Colonic mucosa (tissue), 4 donors: ENCODE data around the gene ZNF567. TPM values are rescaled to one million over a fixed set of nuclear protein-coding genes. Genes with fewer than 3 reads are reported as not detected.
A peak's percentile ranks its signal among the peaks of the same experiment; 100 is the strongest.

Source experiments
- DNase-seq: peaks from one replicate; pipeline ENCODE4 v3.0.0-alpha.2; 2020
- H3K27ac ChIP-seq: fragments of 200-600 bp; one replicate; pipeline ENCODE4 v1.8.0; 2021
- H3K27me3 ChIP-seq: fragments of 200-600 bp; one replicate; pipeline ENCODE4 v1.8.0; 2021
- H3K36me3 ChIP-seq: fragments of 200-600 bp; one replicate; pipeline ENCODE4 v1.8.0; 2021
- H3K4me1 ChIP-seq: fragments of 200-600 bp; one replicate; pipeline ENCODE4 v1.8.0; 2021; ENCODE audit warnings: mild to moderate bottlenecking
- H3K4me3 ChIP-seq: fragments of 200-600 bp; one replicate; pipeline ENCODE4 v1.8.0; 2021
- H3K9ac ChIP-seq, 2 donors: one replicate each; pipeline ENCODE4 v1.7.0; 2013; ENCODE audit warnings: control low read depth in 2 of 2, low read depth in 2 of 2, low read length in 2 of 2
- H3K9me3 ChIP-seq: fragments of 200-600 bp; one replicate; pipeline ENCODE4 v1.8.0; 2021
- intact Hi-C: fragments of 100-400 bp; cut with DNase I; formaldehyde crosslinking; loops from one replicate; pipeline ENCODE4 v1.14.1; 2022
- total RNA-seq, 2 donors: library from RNA; stranded (reverse); fragmentation: NEBNext Ultra II Directional in 1 of 2; extraction: Animal tissue kit (Norgen Biotek cat#: 25700) in 1 of 2; gene quantifications; one replicate each; pipeline ENCODE4 v1.2.1, GENCODE V29; 2021
- TF ChIP-seq, protein P1 (sequence below): fragments of 200-600 bp; IDR thresholded peaks from one replicate; pipeline ENCODE4 v1.8.0; 2022; ENCODE audit warnings: antibody characterized with exemption, mild to moderate bottlenecking
- donor health status: healthy.
- donor health status: DM: no; HTN: no; CAD: no.
- donor health status: DM: no; HTN: no; CAD: no.

ZNF567 gene
- total RNA-seq = 1 to 10 TPM; 2.7 to 4.6 TPM

DNA sequence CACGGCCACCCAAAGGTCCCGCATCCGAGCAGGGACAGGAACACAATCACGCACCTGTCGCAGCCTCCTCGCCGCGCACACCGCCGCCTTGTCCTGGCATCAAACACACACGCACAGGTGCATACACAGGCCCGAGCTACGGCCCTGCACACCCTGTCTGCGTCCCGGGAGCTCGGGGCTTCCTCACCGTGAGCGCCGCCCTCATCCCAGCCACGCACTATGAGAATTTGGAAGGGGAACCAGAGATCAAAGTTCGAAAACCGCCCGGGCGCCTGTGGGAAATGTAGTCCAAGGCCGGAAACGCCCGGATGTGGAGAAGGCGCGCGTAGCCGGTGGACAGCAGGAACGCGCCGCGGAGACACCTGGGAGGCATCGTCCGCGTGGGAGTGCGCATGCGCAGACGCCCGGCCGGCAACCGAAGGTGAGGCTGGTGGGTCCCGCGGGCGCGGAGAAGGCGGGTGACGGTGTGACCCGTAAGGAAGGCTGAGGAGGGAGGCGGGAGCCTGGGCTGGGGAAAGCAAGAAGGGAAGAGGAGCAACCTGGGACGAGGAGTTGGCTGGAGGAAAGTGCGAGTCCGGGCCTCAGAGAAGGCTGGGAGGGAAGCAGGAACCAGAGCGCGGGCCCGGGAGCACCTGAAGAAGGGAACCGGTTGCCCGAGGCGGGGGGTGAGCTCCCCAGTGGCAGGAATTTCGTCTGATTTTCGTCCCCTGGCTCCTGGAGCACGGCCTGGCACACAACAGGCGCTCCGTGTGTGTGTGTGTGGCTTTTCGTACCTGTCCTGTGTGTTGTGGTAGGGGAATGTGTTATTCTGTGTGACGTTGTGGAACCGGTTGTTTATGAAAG, at the start of gene ZNF567:
Gene ZNF567 (plus strand): TSS at position 399 of the 843 bp plus-strand sequence. CDS start 7,256 bp downstream, outside the sequence.
- intact Hi-C loops = loop anchor here (5.0 kb wide), 1 partner anchor 165 kb away; the partner anchor contains the start of gene ZNF345
- peak; percentile 99 for DNase-seq
- H3K9me3 ChIP-seq = no peaks in the 10 kb centered on the region
- peak within 1 kb of the TSS; percentile 41 for H3K27ac ChIP-seq
- peak within 1 kb of the TSS; percentile 95 for H3K4me3 ChIP-seq
- no peaks in the 10 kb centered on the region for H3K27me3 ChIP-seq
- TF ChIP-seq, protein P1, sequence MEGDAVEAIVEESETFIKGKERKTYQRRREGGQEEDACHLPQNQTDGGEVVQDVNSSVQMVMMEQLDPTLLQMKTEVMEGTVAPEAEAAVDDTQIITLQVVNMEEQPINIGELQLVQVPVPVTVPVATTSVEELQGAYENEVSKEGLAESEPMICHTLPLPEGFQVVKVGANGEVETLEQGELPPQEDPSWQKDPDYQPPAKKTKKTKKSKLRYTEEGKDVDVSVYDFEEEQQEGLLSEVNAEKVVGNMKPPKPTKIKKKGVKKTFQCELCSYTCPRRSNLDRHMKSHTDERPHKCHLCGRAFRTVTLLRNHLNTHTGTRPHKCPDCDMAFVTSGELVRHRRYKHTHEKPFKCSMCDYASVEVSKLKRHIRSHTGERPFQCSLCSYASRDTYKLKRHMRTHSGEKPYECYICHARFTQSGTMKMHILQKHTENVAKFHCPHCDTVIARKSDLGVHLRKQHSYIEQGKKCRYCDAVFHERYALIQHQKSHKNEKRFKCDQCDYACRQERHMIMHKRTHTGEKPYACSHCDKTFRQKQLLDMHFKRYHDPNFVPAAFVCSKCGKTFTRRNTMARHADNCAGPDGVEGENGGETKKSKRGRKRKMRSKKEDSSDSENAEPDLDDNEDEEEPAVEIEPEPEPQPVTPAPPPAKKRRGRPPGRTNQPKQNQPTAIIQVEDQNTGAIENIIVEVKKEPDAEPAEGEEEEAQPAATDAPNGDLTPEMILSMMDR = no peak
- H3K4me1 ChIP-seq = peaks cover 4% of the 10 kb centered on the region
- peak within 1 kb of the TSS; percentile 81 to 85 for H3K9ac ChIP-seq
- no peaks in the 10 kb centered on the region for H3K36me3 ChIP-seq

DNA sequence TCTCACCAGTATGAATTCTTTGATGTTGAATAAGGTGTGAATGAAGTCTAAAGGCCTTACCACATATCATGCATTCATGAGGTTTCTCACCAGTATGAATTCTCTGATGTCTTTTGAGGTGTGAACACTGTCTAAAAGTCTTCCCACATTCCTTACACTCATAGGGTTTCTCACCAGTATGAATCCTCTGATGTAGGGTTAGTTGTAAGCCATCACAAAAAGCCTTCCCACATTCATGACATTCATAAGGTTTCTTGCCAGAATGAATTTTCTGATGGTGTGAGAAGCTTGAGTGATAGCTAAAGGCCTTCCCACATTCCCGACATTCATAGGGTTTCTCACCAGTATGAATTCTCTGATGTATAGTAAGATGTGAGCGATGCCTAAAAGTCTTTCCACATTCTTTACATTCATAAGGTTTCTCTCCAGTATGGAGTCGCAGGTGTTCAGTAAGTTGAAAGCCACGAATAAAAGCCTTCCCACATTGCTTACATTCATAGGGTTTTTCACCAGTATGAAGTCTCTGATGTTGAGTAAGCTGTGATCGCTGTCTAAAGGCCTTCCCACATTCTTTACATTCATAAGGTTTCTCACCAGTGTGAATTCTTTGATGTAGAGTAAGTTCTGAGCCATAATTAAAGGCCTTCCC, 48.4 kb upstream of the ZNF567 start:
- TF ChIP-seq, protein P1 = no peak
- Histone ChIP-seq H3K27me3 (no peaks in the 10 kb centered on the region), H3K9ac (no peak overlapping the region), H3K4me3 (no peak overlapping the region), H3K9me3 (peaks cover 36% of the 10 kb centered on the region), H3K27ac (no peak overlapping the region), H3K36me3 (peaks cover 10% of the 10 kb centered on the region), H3K4me1 (no peaks in the 10 kb centered on the region)
- DNase-seq = no peak
- intact Hi-C loops = no loop called here

DNA sequence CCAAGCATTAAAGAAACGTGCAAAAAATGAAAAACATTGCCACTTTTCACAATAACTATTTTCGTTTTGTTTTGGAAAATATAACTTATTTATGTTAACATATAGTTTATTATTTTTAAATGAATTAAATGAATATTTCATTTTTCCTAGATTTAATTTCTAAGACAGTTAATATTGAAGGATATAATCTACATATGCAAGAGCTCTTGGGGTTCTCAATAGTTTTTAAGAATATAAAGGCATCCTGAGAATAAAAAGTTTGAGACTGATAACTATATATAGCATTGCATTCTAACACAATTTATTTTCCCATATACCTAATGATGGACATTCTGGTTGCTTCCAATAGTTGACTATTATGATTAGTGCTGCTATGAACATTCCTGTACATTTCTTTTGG, 40.7 kb upstream of the ZNF567 start:
- no peaks in the 10 kb centered on the region for H3K4me1 ChIP-seq
- intact Hi-C loops = no loop called here
- H3K27ac ChIP-seq = no peak overlapping the region
- no peaks in the 10 kb centered on the region for H3K36me3 ChIP-seq
- no peak for DNase-seq
- no peak overlapping the region for H3K4me3 ChIP-seq
- TF ChIP-seq, protein P1 = no peak
- H3K9me3 ChIP-seq = peaks cover 13% of the 10 kb centered on the region
- no peak overlapping the region for H3K9ac ChIP-seq
- H3K27me3 ChIP-seq = no peaks in the 10 kb centered on the region

DNA sequence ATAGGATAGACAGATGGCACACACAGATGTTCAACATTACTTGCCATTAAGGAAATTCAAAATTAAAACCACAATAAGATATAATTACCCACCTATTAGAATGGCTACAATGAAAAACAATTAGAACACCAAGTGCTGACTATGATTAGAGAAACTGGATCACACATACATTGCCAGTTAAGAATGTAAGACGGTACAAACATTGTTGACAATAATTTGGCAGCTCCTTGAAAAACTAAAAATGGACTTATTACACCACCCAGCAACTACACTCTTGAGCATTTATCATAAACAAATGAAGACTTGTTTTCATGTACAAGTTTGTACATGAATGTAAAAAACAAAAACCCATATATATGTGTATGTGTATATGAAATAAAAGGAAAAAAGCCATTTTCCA, 34.5 kb upstream of the ZNF567 start:
- intact Hi-C loops = no loop called here
- Histone ChIP-seq H3K4me3 (no peak overlapping the region), H3K27me3 (no peaks in the 10 kb centered on the region), H3K4me1 (no peaks in the 10 kb centered on the region), H3K9ac (no peak overlapping the region), H3K9me3 (peaks cover 6% of the 10 kb centered on the region), H3K36me3 (peaks cover 12% of the 10 kb centered on the region), H3K27ac (no peak overlapping the region)
- DNase-seq = no peak
- TF ChIP-seq, protein P1 = no peak

- TF ChIP-seq, protein P1 = no peak
- Histone ChIP-seq H3K9ac (no peak overlapping the region), H3K4me1 (no peaks in the 10 kb centered on the region), H3K27ac (no peak overlapping the region), H3K4me3 (peak overlapping the region; percentile 67), H3K27me3 (no peaks in the 10 kb centered on the region), H3K36me3 (no peaks in the 10 kb centered on the region), H3K9me3 (no peaks in the 10 kb centered on the region)
- no peak for DNase-seq
- intact Hi-C loops = loop anchor here (5.0 kb wide), 1 partner anchor 94 kb away; the partner anchor contains the start of gene ZNF529
Measured at GRCh38 chr19:36665832-36666231, 21.6 kb upstream of the ZNF567 start.
